SK-N-SH (cell line): ENCODE measurements around the gene SMU1. TPM values are rescaled to one million over a fixed set of nuclear protein-coding genes. Genes with fewer than 3 reads are reported as not detected.

ENCODE experiments used
- CTCF ChIA-PET: fragments of 300-600, 350-600 bp; formaldehyde crosslinking; extraction: SDS; loops from one replicate; lab custom pipeline; 2021; lab: Yijun Ruan, JAX
- POLR2A ChIA-PET: fragments of 350-600 bp; sonication (Branson Sonifier 250); formaldehyde crosslinking; extraction: SDS; loops from one replicate; lab custom pipeline; 2020; ENCODE audit warnings: antibody characterized with exemption, inconsistent platforms; lab: Yijun Ruan, JAX
- DNase-seq: peaks from one replicate; pipeline ENCODE4 v3.0.0; 2012
- H2AFZ ChIP-seq: fragments of 200-600 bp; sonication (generic); 2 replicates; pipeline ENCODE4 v1.8.1; 2016; ENCODE audit warnings: antibody characterized with exemption, mild to moderate bottlenecking, low read depth
- H3F3A ChIP-seq: fragments of 200-600 bp; sonication (generic); replicated peaks from 2 replicates; pipeline ENCODE3; 2016; ENCODE audit warnings: antibody characterized with exemption, mild to moderate bottlenecking; ENCODE audit not compliant: insufficient read depth
- H3K27ac ChIP-seq, 2 experiments: fragments of 200-500 bp in 1 of 2; fragments of 200-600 bp in 1 of 2; sonication (Bioruptor generic) in 1 of 2; sonication (generic), shearing (Covaris generic) in 1 of 2; 2 replicates each; pipeline versions ENCODE4 v1.5.1 to v1.6.1; 2014 to 2016; ENCODE audit warnings: low read depth in 2 of 2, inconsistent platforms in 1 of 2, low read length in 1 of 2, mild to moderate bottlenecking in 1 of 2, mixed read lengths in 1 of 2
- H3K27me3 ChIP-seq: fragments of 200-600 bp; sonication (generic), shearing (Covaris generic); 2 replicates; pipeline ENCODE4 v1.6.1; 2016; ENCODE audit warnings: mixed run types; ENCODE audit not compliant: insufficient read depth
- H3K36me3 ChIP-seq, 2 experiments: fragments of 200-500 bp in 1 of 2; fragments of 200-600 bp in 1 of 2; sonication (Bioruptor generic) in 1 of 2; sonication (generic) in 1 of 2; replicated peaks in 1 of 2; 2 replicates each; pipeline versions ENCODE3 to v1.5.1; 2014 to 2016; ENCODE audit warnings: low read length in 1 of 2, mild to moderate bottlenecking in 1 of 2; ENCODE audit not compliant: insufficient read depth in 2 of 2, control insufficient read depth in 1 of 2
- H3K4me1 ChIP-seq, 2 experiments: fragments of 200-500 bp in 1 of 2; fragments of 200-600 bp in 1 of 2; sonication (Bioruptor generic) in 1 of 2; sonication (generic), shearing (Covaris generic) in 1 of 2; 2 replicates each; pipeline versions ENCODE4 v1.5.1 to v1.6.1; 2014 to 2016; ENCODE audit warnings: low read depth in 1 of 2, low read length in 1 of 2, mixed run types in 1 of 2; ENCODE audit not compliant: insufficient read depth in 2 of 2, control insufficient read depth in 1 of 2
- H3K4me2 ChIP-seq: fragments of 200-600 bp; sonication (generic), shearing (Covaris generic); 2 replicates; pipeline ENCODE4 v1.6.1; 2017; ENCODE audit warnings: mixed run types
- H3K4me3 ChIP-seq, 2 experiments: fragments of 200-500 bp in 1 of 2; fragments of 200-600 bp in 1 of 2; sonication (Bioruptor generic) in 1 of 2; sonication (generic), shearing (Covaris generic) in 1 of 2; 2 replicates each; pipeline versions ENCODE4 v1.5.1 to v1.8.1; 2014 to 2016; ENCODE audit warnings: low read depth in 2 of 2, inconsistent platforms in 1 of 2, low read length in 1 of 2, mild to moderate bottlenecking in 1 of 2, mixed read lengths in 1 of 2, moderate library complexity in 1 of 2
- H3K79me2 ChIP-seq: fragments of 200-600 bp; sonication (generic); 2 replicates; pipeline ENCODE4 v1.8.1; 2017; ENCODE audit warnings: mild to moderate bottlenecking; ENCODE audit not compliant: insufficient read depth
- H3K9ac ChIP-seq: fragments of 200-600 bp; sonication (generic); 2 replicates; pipeline ENCODE4 v1.6.1; 2017; ENCODE audit warnings: mixed run types
- H3K9me2 ChIP-seq: fragments of 200-600 bp; sonication (generic); 2 replicates; pipeline ENCODE4 v1.6.1; 2017; ENCODE audit warnings: mixed run types
- H3K9me3 ChIP-seq: fragments of 200-600 bp; sonication (generic); 2 replicates; pipeline ENCODE4 v1.6.1; 2017; ENCODE audit warnings: mixed run types, mild to moderate bottlenecking, moderate library complexity
- H4K20me1 ChIP-seq: fragments of 200-600 bp; sonication (generic); 2 replicates; pipeline ENCODE4 v1.6.1; 2017; ENCODE audit warnings: mild to moderate bottlenecking, mixed run types; ENCODE audit not compliant: insufficient read depth
- CHD2 ChIP-seq: fragments of 150-350 bp; IDR thresholded peaks from 2 replicates; pipeline ENCODE4 v1.6.1; 2018; ENCODE audit warnings: low read length; ENCODE audit not compliant: partially characterized antibody
- EP300 ChIP-seq, 2 experiments: IDR thresholded peaks; 2 replicates each; pipeline versions ENCODE4 v1.4.0 to v1.6.1; 2012; ENCODE audit warnings: borderline replicate concordance in 1 of 2, low read depth in 1 of 2, low read length in 1 of 2
- FOXM1 ChIP-seq: IDR thresholded peaks from 2 replicates; pipeline ENCODE4 v1.4.0; 2012; ENCODE audit warnings: low read depth, mild to moderate bottlenecking
- RAD21 ChIP-seq: IDR thresholded peaks from 2 replicates; pipeline ENCODE4 v1.6.1; 2012; ENCODE audit warnings: mild to moderate bottlenecking, low read length
- RFX5 ChIP-seq: IDR thresholded peaks from 2 replicates; pipeline ENCODE4 v1.6.1; 2012; ENCODE audit warnings: mild to moderate bottlenecking, improper control_type of control experiment, low read length
- RXRA ChIP-seq: IDR thresholded peaks from 2 replicates; pipeline ENCODE4 v1.4.0; 2012; ENCODE audit warnings: low read depth, mild to moderate bottlenecking, borderline replicate concordance
- SIN3A ChIP-seq: IDR thresholded peaks from 2 replicates; pipeline ENCODE4 v1.6.1; 2012; ENCODE audit warnings: low read depth, mild to moderate bottlenecking, low read length, moderate library complexity, borderline replicate concordance
- TAF1 ChIP-seq: IDR thresholded peaks from 2 replicates; pipeline ENCODE4 v1.6.1; 2012; ENCODE audit warnings: low read depth, mild to moderate bottlenecking, low read length, moderate library complexity, borderline replicate concordance
- TEAD4 ChIP-seq: IDR thresholded peaks from 2 replicates; pipeline ENCODE4 v1.4.0; 2012; ENCODE audit warnings: mild to moderate bottlenecking, borderline replicate concordance; ENCODE audit not compliant: insufficient read depth
- YY1 ChIP-seq: IDR thresholded peaks from 2 replicates; pipeline ENCODE4 v1.4.0; 2012; ENCODE audit warnings: low read depth, mild to moderate bottlenecking
- WGBS: methylation state at CpG from one replicate; pipeline ENCODE4 v1.1.6; 2017; ENCODE audit warnings: low lambda C conversion rate; 5-methylcytosine and 5-hydroxymethylcytosine counted together
- polyA plus RNA-seq, 3 experiments: library from polyadenylated mRNA; depleted of rRNA; stranded (reverse); fragments of >200 nt; gene quantifications; 2 replicates each; pipeline ENCODE4 v1.2.3, GENCODE V29; 2012
- TF ChIP-seq, protein P1 (sequence below): IDR thresholded peaks from 2 replicates; pipeline ENCODE4; 2012
- TF ChIP-seq, protein P2 (sequence below): fragments of 150-350 bp; IDR thresholded peaks from 2 replicates; pipeline ENCODE4 v1.6.1; 2016; ENCODE audit warnings: mild to moderate bottlenecking, low read depth, low read length

SMU1 gene
- polyA plus RNA-seq, 1 of the 3 experiments (the other 2 are of a cell fraction): 9.8 TPM

DNA sequence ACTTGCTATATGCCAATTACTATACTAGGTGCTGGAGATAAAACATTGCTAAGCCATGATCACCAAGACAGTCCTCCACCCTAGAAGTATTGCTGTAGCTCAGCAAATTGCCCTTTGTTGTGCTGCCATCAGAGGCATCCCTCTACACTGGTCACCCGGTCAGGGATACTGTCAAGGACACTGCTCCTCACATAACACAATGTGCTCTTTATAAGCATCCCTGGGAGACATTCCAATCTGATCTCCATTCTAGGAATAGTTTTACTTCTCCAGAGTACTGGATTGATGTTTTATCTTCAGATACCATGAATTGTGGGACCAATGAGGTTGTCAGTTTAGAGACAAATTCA is 61.8 kb downstream of the SMU1 start (continued):
- TF ChIP-seq EP300 (IDR thresholded peaks at IDR 0.05; ENCODE audit: borderline replicate concordance in 1 of 2, low read depth in 1 of 2, low read length in 1 of 2): no peak
- no peak for TF ChIP-seq YY1

DNA sequence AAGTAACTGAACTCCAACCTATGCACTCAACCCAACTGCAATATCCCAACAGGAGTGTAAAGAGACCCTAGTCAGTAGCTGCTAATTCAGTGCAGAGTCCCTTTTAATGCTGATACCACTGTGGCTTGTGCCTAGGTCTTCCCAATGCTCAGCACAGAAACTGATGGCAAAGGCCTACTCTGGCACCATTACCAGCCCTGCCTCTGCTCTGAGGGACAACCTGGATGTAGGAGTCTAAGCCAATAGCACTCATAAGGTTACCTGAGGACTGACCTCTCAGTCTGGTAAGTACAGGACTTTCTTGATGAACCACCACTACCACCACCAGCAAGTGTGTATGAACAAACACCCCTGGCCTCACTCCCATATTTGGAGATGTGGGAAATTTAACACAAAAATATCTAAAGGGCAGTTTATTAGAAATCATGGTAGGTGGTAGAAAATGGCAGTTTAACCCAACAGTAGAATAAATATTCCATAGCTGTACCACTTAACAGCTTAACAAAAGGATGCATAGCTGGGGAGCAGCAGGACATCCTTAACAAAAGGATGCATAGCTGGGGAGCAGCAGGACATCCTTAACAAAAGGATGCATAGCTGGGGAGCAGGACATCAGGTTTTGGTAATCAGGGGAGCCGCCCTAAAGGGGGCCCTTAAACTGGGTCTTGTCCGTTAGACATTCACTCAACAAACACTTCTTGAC is 62.4 kb downstream of the SMU1 start:
- POLR2A ChIA-PET: interaction anchor here (3.2 kb wide), 1 partner anchor 11 kb away, joined by 11 read pairs; the partner anchor contains the start of gene DNAJA1
- 94% methylated on average over 2 of the region's 2 CpGs for WGBS
- no peak overlapping the region for H3K4me2 ChIP-seq

DNA sequence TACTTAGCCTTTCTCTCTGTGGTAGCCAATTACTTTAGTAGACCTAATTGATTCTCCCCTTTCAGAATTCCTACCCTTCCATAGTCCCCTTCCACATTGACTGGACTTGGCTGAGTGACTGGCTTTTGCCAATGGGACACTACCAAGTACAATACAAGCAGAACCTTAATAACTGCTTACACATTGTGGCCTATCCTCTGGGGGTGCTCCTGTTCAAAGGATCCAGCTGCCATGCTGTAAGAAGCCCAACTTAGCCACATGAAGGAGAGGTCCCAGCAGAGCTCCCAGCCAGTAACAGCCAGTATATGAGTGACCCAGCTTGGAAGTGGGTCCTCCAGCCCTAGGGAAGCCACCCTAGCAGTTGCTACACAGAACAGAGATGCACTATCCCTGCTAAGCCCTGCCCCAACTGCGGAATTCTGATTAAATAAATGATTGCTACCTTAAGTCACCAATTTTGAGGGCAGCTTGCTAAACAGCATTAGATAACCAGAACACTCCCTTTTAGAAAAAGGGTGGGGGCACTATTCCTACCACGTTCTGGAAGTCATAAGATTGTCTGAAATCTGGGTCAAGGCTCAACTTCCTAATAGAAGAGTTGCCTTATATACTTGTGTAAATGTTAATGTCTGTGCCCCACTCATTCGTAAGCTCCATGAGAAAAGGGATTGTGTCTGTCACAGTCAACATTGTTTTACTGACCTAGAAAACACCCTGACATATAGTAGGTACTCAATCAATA is 64.0 kb downstream of the SMU1 start:
- ChIA-PET CTCF (interaction anchor here (1.2 kb wide), 1 partner anchor 12 kb away, joined by 3 read pairs; no protein-coding TSS in a partner anchor), POLR2A (interaction anchor here (3.2 kb wide), 1 partner anchor 13 kb away, joined by 11 read pairs; the partner anchor contains the start of gene DNAJA1)
- H3F3A ChIP-seq: peaks cover 4% of the 10 kb centered on the region
- H2AFZ ChIP-seq: no peak overlapping the region
- 96% methylated on average over 3 of the region's 3 CpGs for WGBS
- H3K36me3 ChIP-seq: no peaks in the 10 kb centered on the region
- no peak overlapping the region for H3K4me2 ChIP-seq
- no peak overlapping the region for H3K27ac ChIP-seq
- no peak overlapping the region for H3K9ac ChIP-seq
- H3K27me3 ChIP-seq: no peaks in the 10 kb centered on the region
- no peaks in the 10 kb centered on the region for H3K79me2 ChIP-seq
- H3K9me3 ChIP-seq: no peaks in the 10 kb centered on the region
- H3K9me2 ChIP-seq: no peaks in the 10 kb centered on the region
- H3K4me3 ChIP-seq: no peak overlapping the region
- no peak for DNase-seq
- H4K20me1 ChIP-seq: no peaks in the 10 kb centered on the region
- no peaks in the 10 kb centered on the region for H3K4me1 ChIP-seq
- TF ChIP-seq, protein P1, sequence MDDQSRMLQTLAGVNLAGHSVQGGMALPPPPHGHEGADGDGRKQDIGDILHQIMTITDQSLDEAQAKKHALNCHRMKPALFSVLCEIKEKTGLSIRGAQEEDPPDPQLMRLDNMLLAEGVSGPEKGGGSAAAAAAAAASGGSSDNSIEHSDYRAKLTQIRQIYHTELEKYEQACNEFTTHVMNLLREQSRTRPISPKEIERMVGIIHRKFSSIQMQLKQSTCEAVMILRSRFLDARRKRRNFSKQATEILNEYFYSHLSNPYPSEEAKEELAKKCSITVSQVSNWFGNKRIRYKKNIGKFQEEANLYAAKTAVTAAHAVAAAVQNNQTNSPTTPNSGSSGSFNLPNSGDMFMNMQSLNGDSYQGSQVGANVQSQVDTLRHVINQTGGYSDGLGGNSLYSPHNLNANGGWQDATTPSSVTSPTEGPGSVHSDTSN: no peak
- TF ChIP-seq RAD21: no peak

More for the DNA sequence above, 62.4 kb downstream of the SMU1 start:
- no peaks in the 10 kb centered on the region for H3K36me3 ChIP-seq
- no peak overlapping the region for H3K27ac ChIP-seq
- H2AFZ ChIP-seq: no peak overlapping the region
- no peaks in the 10 kb centered on the region for H3K9me3 ChIP-seq
- TF ChIP-seq SIN3A (no peak), CHD2 (no peak), FOXM1 (no peak), YY1 (no peak), TEAD4 (no peak), RFX5 (no peak), TAF1 (no peak), RXRA (no peak)
- TF ChIP-seq, protein P2, sequence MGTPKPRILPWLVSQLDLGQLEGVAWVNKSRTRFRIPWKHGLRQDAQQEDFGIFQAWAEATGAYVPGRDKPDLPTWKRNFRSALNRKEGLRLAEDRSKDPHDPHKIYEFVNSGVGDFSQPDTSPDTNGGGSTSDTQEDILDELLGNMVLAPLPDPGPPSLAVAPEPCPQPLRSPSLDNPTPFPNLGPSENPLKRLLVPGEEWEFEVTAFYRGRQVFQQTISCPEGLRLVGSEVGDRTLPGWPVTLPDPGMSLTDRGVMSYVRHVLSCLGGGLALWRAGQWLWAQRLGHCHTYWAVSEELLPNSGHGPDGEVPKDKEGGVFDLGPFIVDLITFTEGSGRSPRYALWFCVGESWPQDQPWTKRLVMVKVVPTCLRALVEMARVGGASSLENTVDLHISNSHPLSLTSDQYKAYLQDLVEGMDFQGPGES: no peak
- no peak overlapping the region for H3K9ac ChIP-seq
- no peak for DNase-seq
- peaks cover 4% of the 10 kb centered on the region for H3F3A ChIP-seq
- no peaks in the 10 kb centered on the region for H3K79me2 ChIP-seq
- no peaks in the 10 kb centered on the region for H3K27me3 ChIP-seq
- H3K9me2 ChIP-seq: no peaks in the 10 kb centered on the region
- H4K20me1 ChIP-seq: no peaks in the 10 kb centered on the region
- no peak overlapping the region for H3K4me3 ChIP-seq
- no peaks in the 10 kb centered on the region for H3K4me1 ChIP-seq
- CTCF ChIA-PET: interaction anchor here (1.2 kb wide), 1 partner anchor 432 kb away, joined by 4 read pairs; no protein-coding TSS in a partner anchor
